Mucosa of descending colon (tissue), 3 donors: Measurements from ENCODE around the gene TMCC1. TPM values are rescaled to one million over a fixed set of nuclear protein-coding genes. Genes with fewer than 3 reads are reported as not detected.

Experiments used
- ATAC-seq: fragments of 200-7000 bp; cut with Tn5 transposase; one replicate; pipeline ENCODE4 v1.9.1; 2020; ENCODE audit warnings: mild to moderate bottlenecking, moderate library complexity
- DNase-seq, 3 donors: peaks; one replicate each; pipeline ENCODE4 v3.0.0-alpha.2; 2020
- H3K36me3 ChIP-seq: fragments of 200-600 bp; one replicate; pipeline ENCODE4 v1.8.0; 2021; ENCODE audit warnings: low read depth, mild to moderate bottlenecking
- H3K4me1 ChIP-seq: fragments of 200-600 bp; one replicate; pipeline ENCODE4 v1.8.0; 2021; ENCODE audit warnings: low read depth, mild to moderate bottlenecking
- H3K4me3 ChIP-seq: fragments of 200-600 bp; one replicate; pipeline ENCODE4 v1.8.0; 2021; ENCODE audit warnings: mild to moderate bottlenecking
- H3K9me3 ChIP-seq: fragments of 200-600 bp; one replicate; pipeline ENCODE4 v1.8.0; 2021; ENCODE audit warnings: mild to moderate bottlenecking
- CTCF ChIP-seq: fragments of 200-600 bp; IDR thresholded peaks from one replicate; pipeline ENCODE4 v1.8.0; 2022; ENCODE audit warnings: antibody characterized with exemption, mild to moderate bottlenecking
- intact Hi-C, 2 donors: fragments of 100-400 bp; cut with DNase I in 1 of 2; cut with micrococcal nuclease in 1 of 2; formaldehyde crosslinking; loops; one replicate each; pipeline versions ENCODE4 v1.11.0 to v1.11.1; 2022; cut with DNase I, micrococcal nuclease
- total RNA-seq, 3 donors: library from RNA; stranded (reverse); fragmentation: NEBNext Ultra II Directional in 2 of 3; extraction: Animal tissue kit (Norgen Biotek cat#: 25700) in 2 of 3; gene quantifications; one replicate each; pipeline versions ENCODE4 v1.2.1 to v1.2.4, GENCODE V29; 2021 to 2023
- donor health status: DM: no; HTN: no; CAD: no; lungs with moderate emphysema.
- donor health status: DM: no; HTN: no; CAD: no.
- donor health status: DM: no; HTN: yes; CAD: no.

The TMCC1 gene
- total RNA-seq, 3 donors from 2014 or later = 28.6 to 58.7 (median 28.9) TPM

GRCh38 chr3:129690963-129691362 lies 202.5 kb downstream of the TMCC1 start:
- no peak for TF ChIP-seq CTCF
- intact Hi-C loops = no loop called here
- no peaks in the 10 kb centered on the region for H3K4me1 ChIP-seq
- no peak for DNase-seq
- ATAC-seq = no peak
- no peak overlapping the region for H3K4me3 ChIP-seq
- no peaks in the 10 kb centered on the region for H3K9me3 ChIP-seq
- H3K36me3 ChIP-seq = no peaks in the 10 kb centered on the region

- TF ChIP-seq CTCF = no peak
- peak in 1 of 3 donors; percentile 50 for DNase-seq
- Histone ChIP-seq H3K4me1 (no peaks in the 10 kb centered on the region), H3K36me3 (no peaks in the 10 kb centered on the region), H3K4me3 (no peak overlapping the region), H3K9me3 (no peaks in the 10 kb centered on the region)
- intact Hi-C loops = no loop called here
- ATAC-seq = peak; percentile 81
Observed at GRCh38 chr3:129690406-129690805, 203.1 kb downstream of the TMCC1 start.

- no peak for TF ChIP-seq CTCF
- no peaks in the 10 kb centered on the region for H3K9me3 ChIP-seq
- H3K36me3 ChIP-seq = no peaks in the 10 kb centered on the region
- DNase-seq = no peak
- ATAC-seq = no peak
- intact Hi-C loops = no loop called here
- H3K4me1 ChIP-seq = no peaks in the 10 kb centered on the region
- no peak overlapping the region for H3K4me3 ChIP-seq
Observed at GRCh38 chr3:129689036-129689435, 204.5 kb downstream of the TMCC1 start.

GRCh38 chr3:129688271-129688895 lies 205.1 kb downstream of the TMCC1 start:
- intact Hi-C loops = no loop called here
- no peaks in the 10 kb centered on the region for H3K4me1 ChIP-seq
- no peak overlapping the region for H3K4me3 ChIP-seq
- DNase-seq (peak in 2 of 3 donors; percentile 49 to 53), ATAC-seq (no peak)
- TF ChIP-seq CTCF = no peak
- H3K9me3 ChIP-seq = no peaks in the 10 kb centered on the region
- no peaks in the 10 kb centered on the region for H3K36me3 ChIP-seq

- intact Hi-C loops = no loop called here
- ATAC-seq (no peak), DNase-seq (no peak)
- no peaks in the 10 kb centered on the region for H3K4me1 ChIP-seq
- no peak for TF ChIP-seq CTCF
- no peak overlapping the region for H3K4me3 ChIP-seq
- H3K9me3 ChIP-seq = no peaks in the 10 kb centered on the region
- H3K36me3 ChIP-seq = no peaks in the 10 kb centered on the region
Observed at GRCh38 chr3:129687586-129688125, 205.9 kb downstream of the TMCC1 start.
